SK-N-SH (cell line): ENCODE results near the gene KCNH3.

ENCODE experiments used
- EP300 ChIP-seq, 2 experiments: IDR thresholded peaks; 2 replicates each; pipeline versions ENCODE4 v1.4.0 to v1.6.1; 2012; ENCODE audit warnings: borderline replicate concordance in 1 of 2, low read depth in 1 of 2, low read length in 1 of 2
- EZH2phosphoT487 ChIP-seq: fragments of 200-600 bp; sonication (generic); IDR thresholded peaks from 2 replicates; pipeline ENCODE4 v1.6.1; 2017; ENCODE audit warnings: low read depth, mixed run types, mild to moderate bottlenecking, antibody characterized with exemption, moderate library complexity, borderline replicate concordance
- JUND ChIP-seq: IDR thresholded peaks from 2 replicates; pipeline ENCODE4 v1.4.0; 2012
- NRF1 ChIP-seq: IDR thresholded peaks from 2 replicates; pipeline ENCODE4 v1.6.1; 2012; ENCODE audit warnings: low read depth, mild to moderate bottlenecking, low read length
- RAD21 ChIP-seq: IDR thresholded peaks from 2 replicates; pipeline ENCODE4 v1.6.1; 2012; ENCODE audit warnings: mild to moderate bottlenecking, low read length
- RXRA ChIP-seq: IDR thresholded peaks from 2 replicates; pipeline ENCODE4 v1.4.0; 2012; ENCODE audit warnings: low read depth, mild to moderate bottlenecking, borderline replicate concordance
- SMC3 ChIP-seq: IDR thresholded peaks from 2 replicates; pipeline ENCODE4 v1.6.1; 2012; ENCODE audit warnings: low read depth, low read length, improper control_type of control experiment
- TF ChIP-seq, protein P1 (sequence below): fragments of 200-600 bp; sonication (generic); IDR thresholded peaks from 2 replicates; pipeline ENCODE4 v1.6.1; 2017; ENCODE audit warnings: antibody characterized with exemption, mild to moderate bottlenecking, moderate library complexity
- TF ChIP-seq, protein P2 (sequence below): IDR thresholded peaks from 2 replicates; pipeline ENCODE4 v1.6.1; 2012; ENCODE audit warnings: mild to moderate bottlenecking, low read depth, low read length, moderate library complexity
- TF ChIP-seq, protein P3 (sequence below): IDR thresholded peaks from 2 replicates; pipeline ENCODE4 v1.4.0; 2012; ENCODE audit warnings: low read depth

DNA sequence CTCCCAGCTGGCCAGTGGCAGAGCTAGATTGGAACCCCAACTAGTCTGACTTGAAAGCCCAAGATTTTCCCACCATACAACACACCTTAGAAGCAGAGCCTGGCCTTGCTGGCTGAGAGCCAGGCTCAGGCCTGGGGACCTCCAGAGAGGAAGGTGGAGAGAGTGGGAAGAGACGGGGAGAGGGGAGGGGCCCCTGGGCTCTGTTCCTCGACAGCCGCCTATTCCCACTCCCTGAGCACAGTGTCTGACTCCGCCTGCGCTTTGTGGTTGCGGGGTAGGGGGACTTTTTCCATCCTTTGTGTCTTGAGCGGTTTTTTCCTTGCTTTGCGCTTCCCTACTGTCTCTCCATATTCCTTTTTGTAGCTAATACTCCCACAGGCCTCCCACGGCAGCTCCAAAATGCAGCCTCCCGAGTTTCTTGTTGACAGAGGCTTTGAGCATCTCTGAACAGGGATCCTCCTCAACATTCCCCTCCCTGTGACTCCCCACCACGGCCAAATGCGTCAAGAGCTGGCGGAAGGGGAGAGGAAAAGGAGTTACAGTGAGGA lies 4.0 kb upstream of the KCNH3 start:
- TF ChIP-seq, protein P1, sequence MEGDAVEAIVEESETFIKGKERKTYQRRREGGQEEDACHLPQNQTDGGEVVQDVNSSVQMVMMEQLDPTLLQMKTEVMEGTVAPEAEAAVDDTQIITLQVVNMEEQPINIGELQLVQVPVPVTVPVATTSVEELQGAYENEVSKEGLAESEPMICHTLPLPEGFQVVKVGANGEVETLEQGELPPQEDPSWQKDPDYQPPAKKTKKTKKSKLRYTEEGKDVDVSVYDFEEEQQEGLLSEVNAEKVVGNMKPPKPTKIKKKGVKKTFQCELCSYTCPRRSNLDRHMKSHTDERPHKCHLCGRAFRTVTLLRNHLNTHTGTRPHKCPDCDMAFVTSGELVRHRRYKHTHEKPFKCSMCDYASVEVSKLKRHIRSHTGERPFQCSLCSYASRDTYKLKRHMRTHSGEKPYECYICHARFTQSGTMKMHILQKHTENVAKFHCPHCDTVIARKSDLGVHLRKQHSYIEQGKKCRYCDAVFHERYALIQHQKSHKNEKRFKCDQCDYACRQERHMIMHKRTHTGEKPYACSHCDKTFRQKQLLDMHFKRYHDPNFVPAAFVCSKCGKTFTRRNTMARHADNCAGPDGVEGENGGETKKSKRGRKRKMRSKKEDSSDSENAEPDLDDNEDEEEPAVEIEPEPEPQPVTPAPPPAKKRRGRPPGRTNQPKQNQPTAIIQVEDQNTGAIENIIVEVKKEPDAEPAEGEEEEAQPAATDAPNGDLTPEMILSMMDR: no peak
- TF ChIP-seq JUND: no peak
- no peak for TF ChIP-seq EP300 (IDR thresholded peaks at IDR 0.05; ENCODE audit: borderline replicate concordance in 1 of 2, low read depth in 1 of 2, low read length in 1 of 2)
- TF ChIP-seq, protein P2, sequence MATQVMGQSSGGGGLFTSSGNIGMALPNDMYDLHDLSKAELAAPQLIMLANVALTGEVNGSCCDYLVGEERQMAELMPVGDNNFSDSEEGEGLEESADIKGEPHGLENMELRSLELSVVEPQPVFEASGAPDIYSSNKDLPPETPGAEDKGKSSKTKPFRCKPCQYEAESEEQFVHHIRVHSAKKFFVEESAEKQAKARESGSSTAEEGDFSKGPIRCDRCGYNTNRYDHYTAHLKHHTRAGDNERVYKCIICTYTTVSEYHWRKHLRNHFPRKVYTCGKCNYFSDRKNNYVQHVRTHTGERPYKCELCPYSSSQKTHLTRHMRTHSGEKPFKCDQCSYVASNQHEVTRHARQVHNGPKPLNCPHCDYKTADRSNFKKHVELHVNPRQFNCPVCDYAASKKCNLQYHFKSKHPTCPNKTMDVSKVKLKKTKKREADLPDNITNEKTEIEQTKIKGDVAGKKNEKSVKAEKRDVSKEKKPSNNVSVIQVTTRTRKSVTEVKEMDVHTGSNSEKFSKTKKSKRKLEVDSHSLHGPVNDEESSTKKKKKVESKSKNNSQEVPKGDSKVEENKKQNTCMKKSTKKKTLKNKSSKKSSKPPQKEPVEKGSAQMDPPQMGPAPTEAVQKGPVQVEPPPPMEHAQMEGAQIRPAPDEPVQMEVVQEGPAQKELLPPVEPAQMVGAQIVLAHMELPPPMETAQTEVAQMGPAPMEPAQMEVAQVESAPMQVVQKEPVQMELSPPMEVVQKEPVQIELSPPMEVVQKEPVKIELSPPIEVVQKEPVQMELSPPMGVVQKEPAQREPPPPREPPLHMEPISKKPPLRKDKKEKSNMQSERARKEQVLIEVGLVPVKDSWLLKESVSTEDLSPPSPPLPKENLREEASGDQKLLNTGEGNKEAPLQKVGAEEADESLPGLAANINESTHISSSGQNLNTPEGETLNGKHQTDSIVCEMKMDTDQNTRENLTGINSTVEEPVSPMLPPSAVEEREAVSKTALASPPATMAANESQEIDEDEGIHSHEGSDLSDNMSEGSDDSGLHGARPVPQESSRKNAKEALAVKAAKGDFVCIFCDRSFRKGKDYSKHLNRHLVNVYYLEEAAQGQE: no peak
- no peak for TF ChIP-seq RAD21
- TF ChIP-seq NRF1: no peak
- TF ChIP-seq SMC3: no peak
- TF ChIP-seq EZH2phosphoT487: no peak
- TF ChIP-seq, protein P3, sequence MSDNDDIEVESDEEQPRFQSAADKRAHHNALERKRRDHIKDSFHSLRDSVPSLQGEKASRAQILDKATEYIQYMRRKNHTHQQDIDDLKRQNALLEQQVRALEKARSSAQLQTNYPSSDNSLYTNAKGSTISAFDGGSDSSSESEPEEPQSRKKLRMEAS: no peak
- no peak for TF ChIP-seq RXRA
